NCI-H1092 (cell line): Measurements from ENCODE around the gene PRUNE2.

ENCODE experiments used
- DNase-seq: peaks from one replicate; lab custom pipeline; 2025; lab: John Stamatoyannopoulos, UW

PRUNE2 gene

DNA sequence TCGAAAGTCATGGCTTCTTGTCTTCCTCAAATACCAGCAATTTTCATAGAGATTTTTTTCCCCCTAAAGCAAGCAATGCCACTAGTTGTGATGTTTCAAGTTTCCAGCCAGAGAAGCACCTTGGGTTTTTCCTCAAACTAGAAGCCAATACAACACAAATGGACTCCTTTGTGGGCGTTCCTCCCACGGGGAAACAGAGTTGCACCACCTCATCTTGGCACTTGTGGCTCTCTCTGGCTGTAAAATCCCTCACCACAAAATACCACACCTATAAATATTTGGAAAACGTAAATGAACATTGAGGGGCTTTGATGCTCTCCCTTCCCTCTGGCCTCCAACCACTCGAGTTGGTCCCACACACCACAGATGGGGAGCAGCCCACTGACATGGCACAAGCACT lies 208.8 kb downstream of the PRUNE2 start:
- DNase-seq: no peak

GRCh38 chr9:76693912-76694311 lies 212.0 kb downstream of the PRUNE2 start:
- DNase-seq: no peak

- DNase-seq: no peak
These were observed 213.3 kb downstream of the PRUNE2 start for GRCh38 chr9:76692458-76693129.

DNA sequence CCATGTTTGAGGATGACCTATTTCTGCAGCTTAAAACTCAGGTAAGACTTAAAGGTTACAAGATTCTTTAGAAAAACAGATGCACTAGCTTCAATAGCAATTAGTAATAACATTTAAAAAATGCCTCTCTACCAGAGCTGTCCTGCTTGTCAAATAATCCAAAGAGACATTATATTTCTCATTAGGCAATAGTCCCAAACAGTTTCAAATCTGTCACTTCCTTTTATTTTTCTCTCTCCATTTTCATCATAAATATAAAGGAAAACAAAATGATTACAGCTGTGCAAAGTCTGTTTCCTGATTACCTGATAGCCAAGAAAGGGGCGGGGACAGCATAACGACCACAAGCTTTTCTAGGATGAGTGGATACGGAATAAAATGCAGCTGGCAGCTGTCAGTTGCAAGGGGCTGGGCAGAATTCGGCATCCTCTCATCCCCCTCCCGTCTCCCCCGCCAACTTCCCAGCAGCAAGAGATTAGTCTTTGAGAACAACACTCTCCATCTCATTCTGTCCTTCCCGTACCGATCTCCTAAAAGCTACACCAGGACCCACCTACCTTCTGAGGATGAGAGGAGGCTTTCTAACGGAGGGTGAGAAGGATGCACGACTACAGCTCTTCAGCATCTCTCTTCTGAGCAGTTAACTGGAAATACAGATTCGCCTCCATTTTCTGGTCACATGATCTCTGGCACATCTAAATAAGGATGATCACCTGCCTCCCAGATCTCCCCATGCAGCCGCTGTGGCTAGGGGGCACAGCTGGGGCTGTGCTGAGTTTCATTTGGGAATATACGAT lies 214.2 kb downstream of the PRUNE2 start:
- DNase-seq: peak; percentile 64

- no peak for DNase-seq
These were observed 214.9 kb downstream of the PRUNE2 start for GRCh38 chr9:76690973-76691370.

DNA sequence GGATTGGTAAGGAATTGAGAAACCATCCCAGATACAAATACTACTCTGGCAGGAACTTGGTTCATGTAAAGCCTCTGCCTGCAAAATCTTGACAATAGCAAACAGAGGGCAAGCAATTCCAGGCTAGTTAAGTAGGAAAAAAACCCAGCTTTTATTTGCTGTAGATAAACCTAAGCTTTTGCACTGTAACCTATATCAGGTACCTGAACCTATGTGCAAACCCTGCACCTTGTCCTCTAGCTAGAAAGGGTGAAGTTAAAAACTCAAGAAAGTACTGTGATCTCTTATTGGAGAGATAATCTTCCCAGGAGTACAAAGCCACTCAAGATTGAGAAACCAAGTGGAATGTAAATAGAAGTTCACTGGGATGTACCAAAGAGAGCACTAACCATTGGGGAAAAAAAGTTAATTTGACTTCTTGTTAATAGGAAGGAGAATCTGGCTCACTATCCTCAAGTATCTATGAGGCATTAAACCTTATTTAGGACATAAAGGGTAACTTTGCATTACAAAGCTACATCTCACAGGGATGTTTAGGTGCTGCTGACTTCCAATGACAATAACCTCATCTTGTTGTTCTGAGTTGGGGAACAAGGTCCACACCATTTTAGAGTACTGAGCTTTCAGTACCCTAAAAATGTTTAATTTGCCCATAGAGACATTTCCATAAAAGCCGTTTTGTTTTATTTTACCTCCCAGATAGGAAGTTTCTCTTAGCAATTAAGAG lies 215.5 kb downstream of the PRUNE2 start:
- DNase-seq: no peak

GRCh38 chr9:76688471-76689238 lies 217.3 kb downstream of the PRUNE2 start:
- DNase-seq: no peak

DNA sequence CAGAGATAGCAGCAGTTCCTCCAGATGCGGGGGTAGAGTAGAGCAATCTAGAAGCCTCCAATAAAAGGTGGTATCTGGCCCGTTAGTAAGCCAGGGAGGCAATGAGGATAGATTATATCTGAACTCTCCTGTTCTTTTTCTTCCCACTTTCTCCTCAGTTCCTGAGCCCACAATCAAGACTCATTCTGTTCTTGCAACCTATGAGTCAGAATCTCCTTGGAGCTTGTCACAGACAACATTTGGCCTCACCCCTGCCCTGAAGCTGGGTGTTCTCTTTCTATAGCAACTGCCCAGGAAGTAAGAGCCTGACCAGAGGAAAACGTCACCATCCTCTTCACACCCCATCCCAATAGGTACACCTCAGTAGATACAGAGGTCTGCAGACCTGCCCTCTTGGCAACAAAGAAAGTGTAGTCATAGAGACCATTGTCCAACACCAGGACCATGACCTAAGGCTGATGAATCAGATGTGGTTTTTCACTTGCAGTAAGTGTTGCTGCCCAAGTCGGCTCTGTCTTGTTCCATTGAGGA lies 218.0 kb downstream of the PRUNE2 start:
- DNase-seq: no peak

DNA sequence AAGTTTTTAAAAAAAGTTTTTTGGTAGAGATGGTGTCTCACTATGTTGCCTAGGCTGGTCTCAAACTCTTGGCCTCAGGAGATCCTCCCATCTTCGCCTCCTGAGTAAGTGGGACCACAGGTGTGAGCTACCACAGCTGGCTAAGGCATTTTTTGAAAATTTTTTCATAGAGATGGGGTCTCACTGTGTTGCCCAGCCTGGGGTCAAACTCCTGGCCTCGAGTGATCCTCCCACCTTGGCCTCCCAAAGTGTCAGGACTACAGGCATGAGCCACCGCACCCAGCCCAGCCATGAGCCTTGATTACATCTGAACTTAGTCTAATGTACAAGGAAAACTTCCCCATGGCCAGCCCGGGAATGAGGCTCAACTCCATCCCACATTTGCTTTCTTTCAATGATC lies 219.2 kb downstream of the PRUNE2 start:
- no peak for DNase-seq

GRCh38 chr9:76684213-76684612 lies 221.7 kb downstream of the PRUNE2 start:
- no peak for DNase-seq

- no peak for DNase-seq
These were observed 224.4 kb downstream of the PRUNE2 start for GRCh38 chr9:76681556-76681955.

DNA sequence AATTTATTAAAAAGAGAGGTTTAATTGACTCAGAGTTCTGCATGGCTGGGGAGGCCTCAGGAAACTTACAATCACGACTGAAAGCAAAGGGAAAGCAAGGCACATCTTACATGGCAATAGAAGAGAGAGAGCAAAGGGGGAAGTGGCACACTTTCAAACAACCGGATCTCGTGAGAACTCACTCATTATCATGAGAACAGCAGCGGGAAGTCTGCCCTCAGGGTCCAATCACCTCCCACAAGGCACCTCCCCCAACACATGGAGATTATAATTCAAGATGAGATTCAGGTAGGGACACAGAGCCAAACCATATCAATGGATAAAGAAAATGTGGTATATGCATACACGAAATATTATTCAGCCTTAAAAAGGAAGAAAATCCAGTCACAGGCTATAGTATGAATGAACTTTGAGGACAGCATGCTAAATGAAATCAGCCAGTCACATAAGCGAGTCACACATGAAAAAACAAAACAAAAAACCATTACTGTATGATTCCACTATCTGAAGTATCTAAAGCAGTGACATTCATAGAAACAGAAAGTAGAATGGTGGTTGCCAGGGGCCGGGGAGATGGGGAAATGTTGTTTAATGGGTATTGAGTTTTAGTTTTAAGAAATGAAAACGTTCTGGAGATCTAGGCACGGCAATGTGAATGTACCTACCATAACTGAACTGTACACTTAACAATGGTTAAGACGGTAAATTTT lies 225.0 kb downstream of the PRUNE2 start:
- DNase-seq: no peak

GRCh38 chr9:76677481-76678055 lies 228.3 kb downstream of the PRUNE2 start:
- DNase-seq: peak; percentile 39

GRCh38 chr9:76676857-76677256 lies 229.1 kb downstream of the PRUNE2 start:
- DNase-seq: peak; percentile 25

GRCh38 chr9:76667521-76667957 lies 238.4 kb downstream of the PRUNE2 start:
- DNase-seq: no peak

DNA sequence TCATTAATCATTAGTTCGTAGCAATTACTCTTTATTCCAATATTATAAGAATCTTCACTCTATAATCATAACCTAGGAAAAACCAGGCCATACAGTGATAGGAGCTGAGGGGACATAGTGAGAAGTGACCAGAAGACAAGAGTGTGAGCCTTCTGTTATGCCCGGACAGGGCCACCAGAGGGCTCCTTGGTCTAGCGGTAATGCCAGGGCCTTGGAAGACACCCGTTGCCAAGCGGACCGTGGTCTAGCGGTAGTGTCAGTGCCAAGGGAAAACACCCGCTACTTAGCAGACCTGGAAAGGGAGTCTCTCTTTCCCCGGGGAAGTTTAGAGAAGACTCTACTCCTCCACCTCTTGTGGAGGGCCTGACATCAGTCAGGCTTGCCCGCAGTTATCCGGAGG lies 239.9 kb downstream of the PRUNE2 start:
- peak; percentile 26 for DNase-seq

DNA sequence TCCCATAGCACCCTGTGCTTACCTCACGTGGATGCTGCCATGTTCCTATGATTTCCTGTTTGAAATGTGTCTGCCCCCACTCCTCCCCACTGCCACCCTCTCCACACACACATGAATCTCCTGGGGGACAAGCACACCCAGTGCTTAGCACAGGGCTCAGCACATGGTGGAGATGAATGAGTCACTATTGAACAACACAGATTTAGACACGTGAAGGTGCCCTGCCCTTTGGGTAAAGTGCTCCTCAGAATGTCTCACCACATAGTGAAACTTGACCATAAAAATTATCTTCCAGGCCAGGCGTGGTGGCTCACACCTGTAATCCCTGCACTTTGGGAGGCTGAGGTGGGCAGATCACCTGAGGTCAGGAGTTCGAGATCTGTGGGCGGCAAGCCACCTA lies 240.5 kb downstream of the PRUNE2 start:
- no peak for DNase-seq

GRCh38 chr9:76664120-76664519 lies 241.8 kb downstream of the PRUNE2 start:
- no peak for DNase-seq

- no peak for DNase-seq
These were observed 243.2 kb downstream of the PRUNE2 start for GRCh38 chr9:76662476-76663281.
